ENCODE data around the gene SLC41A3. TPM values are rescaled to one million over a fixed set of nuclear protein-coding genes. Genes with fewer than 3 reads are reported as not detected.
"Not testable (repeated sequence)": the region's sequence is repeated elsewhere in the genome, so short reads cannot be mapped to it uniquely, and the experiment has no call there.

Gene SLC41A3
- total RNA-seq, 1 donor = 25.3 TPM

DNA sequence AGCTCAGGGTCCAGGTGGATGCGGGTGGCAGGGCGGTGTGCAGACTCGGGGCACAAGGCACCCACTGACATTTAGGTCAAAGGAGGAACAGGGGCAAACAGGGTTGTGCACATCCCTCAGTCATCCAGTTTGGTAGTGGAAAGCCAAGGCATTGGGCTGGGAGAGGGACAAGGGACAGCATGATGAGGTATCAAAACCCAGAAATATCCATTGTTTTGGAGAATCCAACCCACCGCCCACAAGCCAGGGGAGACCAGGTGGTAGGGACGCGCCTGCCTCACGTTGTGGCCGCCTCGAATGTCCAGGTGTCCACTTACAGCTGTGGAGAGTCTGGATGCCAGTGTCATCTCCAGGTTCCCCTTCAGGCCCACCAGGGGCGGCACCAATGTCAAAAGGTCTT is 33.3 kb downstream of the SLC41A3 start:
- Histone ChIP-seq H3K9me3 (ENCODE audit: low read depth, low read length) (no peaks in the 10 kb centered on the region), H3K4me1 (ENCODE audit: insufficient read depth, low read length) (peaks cover 11% of the 10 kb centered on the region), H3K27me3 (ENCODE audit: insufficient read depth, low read length) (no peaks in the 10 kb centered on the region), H3K4me3 (ENCODE audit: low read length) (no peak overlapping the region)

DNA sequence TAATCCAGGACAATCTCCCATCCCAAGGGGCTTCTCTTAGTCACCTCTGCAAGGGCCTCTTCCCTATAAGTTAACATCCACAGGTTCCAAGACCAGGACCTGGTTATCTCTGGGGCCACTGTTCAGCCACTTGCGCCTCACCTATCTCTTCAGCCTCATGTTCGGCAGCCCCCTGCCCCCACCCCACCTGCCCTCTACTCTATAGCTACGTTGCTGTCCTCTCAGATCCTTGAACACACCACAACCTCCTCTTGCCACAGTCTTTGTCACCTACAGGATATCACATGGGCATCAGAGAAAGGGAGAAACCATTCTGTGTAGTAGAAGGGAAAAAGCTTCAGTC is 33.9 kb downstream of the SLC41A3 start:
- Histone ChIP-seq H3K27me3 (ENCODE audit: insufficient read depth, low read length) (no peaks in the 10 kb centered on the region), H3K9me3 (ENCODE audit: low read depth, low read length) (no peaks in the 10 kb centered on the region), H3K4me1 (ENCODE audit: insufficient read depth, low read length) (peaks cover 11% of the 10 kb centered on the region), H3K4me3 (ENCODE audit: low read length) (no peak overlapping the region)

DNA sequence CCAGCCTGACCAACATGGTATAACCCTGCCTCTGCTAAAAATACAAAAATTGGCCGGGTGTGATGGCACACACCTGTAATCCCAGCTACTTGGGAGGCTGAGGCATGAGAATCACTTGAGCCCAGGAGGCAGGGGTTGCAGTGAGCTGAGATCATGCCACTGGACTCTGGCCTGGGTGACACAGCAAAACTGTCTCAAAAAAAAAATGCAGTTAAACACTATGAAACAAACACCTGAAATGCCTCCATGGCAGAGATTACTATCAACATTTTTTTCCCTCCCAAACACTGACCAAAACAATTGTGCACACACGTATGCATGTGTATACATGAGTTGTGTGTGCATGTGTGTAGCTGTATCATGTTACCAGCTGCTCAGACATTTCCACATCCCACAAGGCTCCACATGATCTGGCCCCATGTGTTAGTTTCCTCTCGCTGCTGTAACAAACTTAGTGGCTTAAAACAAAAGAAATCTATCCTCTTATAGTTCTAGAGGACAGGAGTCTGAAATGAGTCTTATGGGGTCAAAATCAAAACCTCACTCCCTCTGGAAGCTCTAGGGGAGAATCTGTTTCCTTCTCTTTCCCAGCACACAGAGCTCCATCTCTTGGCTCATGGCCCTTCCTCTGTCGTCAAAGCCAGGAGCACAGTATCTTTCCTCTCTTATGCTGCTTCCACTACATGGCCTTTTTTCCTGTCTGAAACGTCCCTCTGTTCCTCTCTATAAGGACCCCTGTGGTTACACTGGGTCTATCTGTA is 34.5 kb downstream of the SLC41A3 start:
- no peaks in the 10 kb centered on the region for H3K9me3 ChIP-seq (ENCODE audit: low read depth, low read length)

DNA sequence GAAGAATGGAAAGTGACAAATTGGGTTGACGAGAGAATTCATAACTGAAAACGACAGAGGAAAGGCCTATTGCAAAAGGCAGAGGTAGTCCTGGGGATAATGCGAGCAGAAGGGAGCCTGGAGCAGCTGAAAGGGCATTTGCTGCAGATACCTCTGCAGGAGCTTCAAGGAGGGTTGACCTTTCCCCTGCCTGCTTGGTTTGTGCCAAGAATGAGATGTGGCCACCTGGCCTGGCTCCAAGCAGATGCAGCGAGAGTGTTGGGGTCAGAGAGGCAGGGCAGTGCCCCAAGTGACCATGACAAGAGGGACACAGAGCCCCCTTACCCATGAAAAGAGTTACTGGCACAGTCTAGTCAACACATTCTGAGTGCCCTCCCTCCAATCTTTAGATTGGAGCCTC is 43.5 kb downstream of the SLC41A3 start:
- no peaks in the 10 kb centered on the region for H3K27me3 ChIP-seq (ENCODE audit: insufficient read depth, low read length)
- no peaks in the 10 kb centered on the region for H3K4me1 ChIP-seq (ENCODE audit: insufficient read depth, low read length)
- H3K9me3 ChIP-seq (ENCODE audit: low read depth, low read length) = no peaks in the 10 kb centered on the region
- no peak overlapping the region for H3K4me3 ChIP-seq (ENCODE audit: low read length)

More for the DNA sequence above, 34.5 kb downstream of the SLC41A3 start:
- peaks cover 11% of the 10 kb centered on the region for H3K4me1 ChIP-seq (ENCODE audit: insufficient read depth, low read length)
- no peak overlapping the region for H3K4me3 ChIP-seq (ENCODE audit: low read length)
- no peaks in the 10 kb centered on the region for H3K27me3 ChIP-seq (ENCODE audit: insufficient read depth, low read length)

GRCh38 chr3:126039870-126040269 is 44.1 kb downstream of the SLC41A3 start:
- no peaks in the 10 kb centered on the region for H3K4me1 ChIP-seq (ENCODE audit: insufficient read depth, low read length)
- no peaks in the 10 kb centered on the region for H3K27me3 ChIP-seq (ENCODE audit: insufficient read depth, low read length)
- H3K9me3 ChIP-seq (ENCODE audit: low read depth, low read length) = no peaks in the 10 kb centered on the region
- H3K4me3 ChIP-seq (ENCODE audit: low read length) = no peak overlapping the region

GRCh38 chr3:126038791-126039190 is 45.1 kb downstream of the SLC41A3 start:
- H3K4me1 ChIP-seq (ENCODE audit: insufficient read depth, low read length); H3K27me3 ChIP-seq (ENCODE audit: insufficient read depth, low read length); H3K9me3 ChIP-seq (ENCODE audit: low read depth, low read length); H3K4me3 ChIP-seq (ENCODE audit: low read length): not testable (repeated sequence)

DNA sequence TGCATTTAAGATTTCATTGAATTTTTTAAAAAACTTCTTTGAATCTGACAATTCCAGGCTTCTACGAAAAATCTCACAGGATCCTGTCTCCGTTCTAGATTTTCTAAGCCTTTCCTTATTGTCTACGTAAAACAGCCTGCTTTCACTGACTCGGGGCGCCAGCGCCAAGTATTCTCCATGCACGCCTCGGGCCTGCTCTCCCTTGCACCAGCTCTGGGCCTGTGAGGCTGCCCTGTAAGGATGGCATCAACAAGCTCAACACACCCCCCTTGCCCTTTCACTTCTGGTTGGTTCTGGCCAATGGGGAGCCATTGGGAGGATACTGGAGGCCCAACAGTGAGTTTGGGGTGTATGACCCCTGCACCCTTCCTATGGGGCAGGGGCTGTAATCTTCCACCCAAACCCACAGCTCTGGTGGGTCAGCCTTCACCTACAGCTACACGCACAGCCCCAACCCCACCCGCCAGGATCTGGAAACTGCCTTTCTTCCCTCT is 47.8 kb downstream of the SLC41A3 start:
- no peak overlapping the region for H3K4me3 ChIP-seq (ENCODE audit: low read length)
- H3K27me3 ChIP-seq (ENCODE audit: insufficient read depth, low read length) = no peaks in the 10 kb centered on the region
- no peaks in the 10 kb centered on the region for H3K4me1 ChIP-seq (ENCODE audit: insufficient read depth, low read length)
- no peaks in the 10 kb centered on the region for H3K9me3 ChIP-seq (ENCODE audit: low read depth, low read length)

GRCh38 chr3:126035362-126036050 is 48.4 kb downstream of the SLC41A3 start:
- no peak overlapping the region for H3K4me3 ChIP-seq (ENCODE audit: low read length)
- no peaks in the 10 kb centered on the region for H3K27me3 ChIP-seq (ENCODE audit: insufficient read depth, low read length)
- no peaks in the 10 kb centered on the region for H3K9me3 ChIP-seq (ENCODE audit: low read depth, low read length)
- no peaks in the 10 kb centered on the region for H3K4me1 ChIP-seq (ENCODE audit: insufficient read depth, low read length)

DNA sequence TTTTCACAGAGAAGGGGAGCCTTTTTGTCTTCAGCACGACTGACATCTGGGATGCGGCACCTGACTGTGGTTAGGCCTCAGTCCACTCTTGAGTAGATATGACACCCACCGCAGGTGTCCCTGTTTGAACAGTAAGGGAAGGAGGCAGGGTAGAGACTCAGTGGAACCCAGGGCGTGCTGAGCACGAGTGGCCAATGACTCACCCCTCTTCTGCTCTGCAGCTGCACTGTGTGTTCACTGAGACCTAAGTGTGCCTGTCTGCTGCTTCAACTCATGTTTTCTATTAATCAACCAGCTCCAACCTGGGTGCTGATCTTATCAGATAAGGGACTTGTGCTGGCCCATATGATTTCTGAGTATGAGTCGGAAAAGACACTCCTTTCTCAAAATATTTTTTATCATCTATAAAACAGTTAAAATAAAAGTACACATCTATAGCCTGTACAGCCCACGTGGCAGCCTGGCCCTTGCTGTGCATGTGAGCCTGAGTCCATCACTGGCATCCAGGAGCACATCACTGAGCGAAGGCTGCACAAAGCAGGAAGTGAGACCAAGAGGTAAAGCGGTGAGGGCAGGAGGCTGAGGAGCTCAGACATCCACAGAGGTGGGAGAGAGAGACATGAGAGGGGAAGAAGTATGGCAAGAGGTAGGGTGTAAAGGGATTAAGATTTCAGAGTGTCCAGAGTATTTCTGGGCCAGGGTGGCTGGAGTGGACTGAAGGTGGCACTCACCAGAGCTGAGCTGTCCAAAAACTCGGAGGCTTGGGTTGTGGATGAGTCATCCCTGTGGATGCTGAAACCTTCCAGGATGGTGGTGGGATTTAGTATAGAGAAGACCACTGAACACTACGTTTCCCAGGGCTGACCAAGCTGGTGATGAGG is 49.2 kb downstream of the SLC41A3 start:
- Histone ChIP-seq H3K4me1 (ENCODE audit: insufficient read depth, low read length) (no peaks in the 10 kb centered on the region), H3K27me3 (ENCODE audit: insufficient read depth, low read length) (no peaks in the 10 kb centered on the region), H3K4me3 (ENCODE audit: low read length) (no peak overlapping the region), H3K9me3 (ENCODE audit: low read depth, low read length) (no peaks in the 10 kb centered on the region)

GRCh38 chr3:126033765-126034164 is 50.2 kb downstream of the SLC41A3 start:
- Histone ChIP-seq H3K4me3 (ENCODE audit: low read length) (no peak overlapping the region), H3K27me3 (ENCODE audit: insufficient read depth, low read length) (no peaks in the 10 kb centered on the region)

GRCh38 chr3:126033051-126033745 is 50.7 kb downstream of the SLC41A3 start:
- Histone ChIP-seq H3K4me3 (ENCODE audit: low read length) (no peak overlapping the region), H3K4me1 (ENCODE audit: insufficient read depth, low read length) (no peaks in the 10 kb centered on the region), H3K27me3 (ENCODE audit: insufficient read depth, low read length) (no peaks in the 10 kb centered on the region), H3K9me3 (ENCODE audit: low read depth, low read length) (no peaks in the 10 kb centered on the region)

More at GRCh38 chr3:126033765-126034164, 50.2 kb downstream of the SLC41A3 start:
- no peaks in the 10 kb centered on the region for H3K4me1 ChIP-seq (ENCODE audit: insufficient read depth, low read length)
- no peaks in the 10 kb centered on the region for H3K9me3 ChIP-seq (ENCODE audit: low read depth, low read length)

DNA sequence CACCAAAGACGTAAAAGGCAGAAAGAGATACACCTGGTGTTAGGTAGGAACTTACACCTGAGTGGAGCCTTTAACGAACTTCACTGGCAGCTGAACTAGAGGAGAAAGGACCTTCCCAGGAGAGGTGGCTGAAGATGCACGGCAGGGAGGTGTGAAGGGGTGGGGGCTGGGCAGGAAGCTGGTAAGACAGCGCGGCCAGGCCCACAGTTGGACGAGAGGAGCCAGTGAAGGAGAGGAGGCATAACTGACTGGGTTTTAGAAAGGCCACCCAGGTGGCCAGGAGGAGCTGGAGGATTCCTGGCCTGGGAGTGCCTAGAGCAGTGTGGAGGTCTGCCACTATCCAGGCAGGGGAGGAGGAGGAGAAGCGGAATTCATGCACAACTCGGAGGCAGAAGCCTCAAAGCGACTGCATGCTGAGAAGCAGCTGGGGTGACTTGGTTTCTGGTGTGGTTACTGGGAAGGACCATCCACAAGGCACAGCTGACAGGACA is 51.9 kb downstream of the SLC41A3 start:
- H3K4me3 ChIP-seq (ENCODE audit: low read length) = no peak overlapping the region
- no peaks in the 10 kb centered on the region for H3K27me3 ChIP-seq (ENCODE audit: insufficient read depth, low read length)
- H3K9me3 ChIP-seq (ENCODE audit: low read depth, low read length) = no peaks in the 10 kb centered on the region
- H3K4me1 ChIP-seq (ENCODE audit: insufficient read depth, low read length) = no peaks in the 10 kb centered on the region

GRCh38 chr3:126030455-126030854 is 53.5 kb downstream of the SLC41A3 start:
- Histone ChIP-seq H3K27me3 (ENCODE audit: insufficient read depth, low read length) (no peaks in the 10 kb centered on the region), H3K4me1 (ENCODE audit: insufficient read depth, low read length) (no peaks in the 10 kb centered on the region), H3K4me3 (ENCODE audit: low read length) (no peak overlapping the region), H3K9me3 (ENCODE audit: low read depth, low read length) (no peaks in the 10 kb centered on the region)

DNA sequence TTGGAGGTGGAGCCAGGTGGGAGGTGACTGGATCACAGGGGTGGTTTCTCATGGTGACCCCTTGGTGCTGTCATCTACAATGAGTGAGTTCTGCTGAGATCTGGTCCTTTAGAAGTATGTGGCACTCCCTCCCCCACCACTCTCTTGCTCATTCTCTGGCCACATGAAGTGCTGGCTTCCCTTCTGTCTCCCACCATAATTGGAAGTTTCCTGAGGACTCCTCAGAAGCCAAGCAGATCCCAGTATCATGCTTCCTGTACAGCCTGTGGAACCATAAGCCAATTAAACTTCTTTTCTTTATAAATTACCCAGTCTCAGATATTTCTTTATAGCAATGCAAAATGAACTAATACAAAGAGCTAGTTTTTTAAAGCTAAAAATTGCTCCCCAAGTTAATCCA is 54.7 kb downstream of the SLC41A3 start:
- Histone ChIP-seq H3K27me3 (ENCODE audit: insufficient read depth, low read length) (no peaks in the 10 kb centered on the region), H3K4me1 (ENCODE audit: insufficient read depth, low read length) (no peaks in the 10 kb centered on the region), H3K4me3 (ENCODE audit: low read length) (no peak overlapping the region), H3K9me3 (ENCODE audit: low read depth, low read length) (no peaks in the 10 kb centered on the region)
